Neural progenitor cell (in vitro differentiated cells): ENCODE data around the gene KRT1. TPM values are rescaled to one million over a fixed set of nuclear protein-coding genes. Genes with fewer than 3 reads are reported as not detected.

ENCODE experiments used
- DNase-seq: peaks from one replicate; pipeline ENCODE4 v3.0.0-alpha.2; 2016; ENCODE audit warnings: low spot score
- H2AFZ ChIP-seq: fragments of 200-600 bp; sonication (generic); replicated peaks from 2 replicates; pipeline ENCODE4 v1.6.1; 2016; ENCODE audit warnings: antibody characterized with exemption
- H3F3A ChIP-seq: fragments of 200-600 bp; sonication (generic); 2 replicates; pipeline ENCODE4 v1.6.1; 2016; ENCODE audit warnings: antibody characterized with exemption, low read depth
- H3K27ac ChIP-seq: fragments of 200-600 bp; sonication (generic); 2 replicates; pipeline ENCODE4 v1.5.1; 2016; ENCODE audit warnings: mild to moderate bottlenecking
- H3K27me3 ChIP-seq: fragments of 200-600 bp; sonication (generic); 2 replicates; pipeline ENCODE4 v1.6.1; 2016; ENCODE audit warnings: mild to moderate bottlenecking, moderate library complexity
- H3K36me3 ChIP-seq: fragments of 200-600 bp; sonication (generic); 2 replicates; pipeline ENCODE4 v1.5.1; 2016
- H3K4me1 ChIP-seq: fragments of 200-600 bp; sonication (generic); 2 replicates; pipeline ENCODE4 v1.6.1; 2016; ENCODE audit warnings: mixed run types
- H3K4me2 ChIP-seq: fragments of 200-600 bp; sonication (generic); 2 replicates; pipeline ENCODE4 v1.6.1; 2016
- H3K4me3 ChIP-seq: fragments of 200-600 bp; sonication (generic); 2 replicates; pipeline ENCODE4 v1.5.1; 2016
- H3K79me2 ChIP-seq: fragments of 200-600 bp; sonication (generic); 2 replicates; pipeline ENCODE4 v1.6.1; 2016; ENCODE audit warnings: low read depth
- H3K9ac ChIP-seq: fragments of 200-600 bp; sonication (generic); 2 replicates; pipeline ENCODE4 v1.6.1; 2016
- H3K9me3 ChIP-seq: fragments of 200-600 bp; sonication (generic); 2 replicates; pipeline ENCODE4 v1.5.1; 2016; ENCODE audit warnings: low read depth
- H4K20me1 ChIP-seq: fragments of 200-600 bp; sonication (generic); 2 replicates; pipeline ENCODE4 v1.6.1; 2016; ENCODE audit warnings: low read depth
- H3K27ac Mint-ChIP-seq: 3 replicates; pipeline ENCODE4 v1.8.0; 2021; ENCODE audit warnings: mixed read lengths
- H3K27me3 Mint-ChIP-seq: 2 replicates; pipeline ENCODE4 v1.8.0; 2022; ENCODE audit warnings: low read depth, mild to moderate bottlenecking, inconsistent platforms, moderate library complexity, mixed read lengths; ENCODE audit not compliant: insufficient read depth
- H3K36me3 Mint-ChIP-seq: 3 replicates; pipeline ENCODE4 v1.8.0; 2021; ENCODE audit warnings: mixed read lengths
- H3K4me1 Mint-ChIP-seq: 3 replicates; pipeline ENCODE4 v1.8.0; 2021; ENCODE audit warnings: mixed read lengths
- H3K4me3 Mint-ChIP-seq: 3 replicates; pipeline ENCODE4 v1.8.0; 2021; ENCODE audit warnings: mild to moderate bottlenecking, moderate library complexity, mixed read lengths
- H3K9me3 Mint-ChIP-seq: 3 replicates; pipeline ENCODE4 v1.8.0; 2020; ENCODE audit warnings: mixed read lengths
- CTCF ChIP-seq: fragments of 200-600 bp; sonication (generic); IDR thresholded peaks from 2 replicates; pipeline ENCODE4 v1.5.1; 2017; ENCODE audit warnings: antibody characterized with exemption, mild to moderate bottlenecking
- EZH2 ChIP-seq: fragments of 200-600 bp; sonication (generic); IDR thresholded peaks from 2 replicates; pipeline ENCODE4 v1.6.1; 2017; ENCODE audit warnings: antibody characterized with exemption, mild to moderate bottlenecking, moderate library complexity
- EZH2phosphoT487 ChIP-seq: fragments of 200-600 bp; sonication (generic); IDR thresholded peaks from 2 replicates; pipeline ENCODE4 v1.6.1; 2017; ENCODE audit warnings: antibody characterized with exemption
- total RNA-seq: library from RNA; depleted of rRNA; stranded (reverse); fragments of >200 nt; gene quantifications from 2 replicates; pipeline ENCODE4 v1.2.3, GENCODE V29; 2015; ENCODE audit warnings: low replicate concordance

The KRT1 gene
- total RNA-seq, 1 donor from 2014 or later = not detected

- H3K4me3 ChIP-seq = no peak overlapping the region
- H3K27ac ChIP-seq = no peak overlapping the region
- no peak overlapping the region for H3K9ac ChIP-seq
- no peaks in the 10 kb centered on the region for H3K9me3 Mint-ChIP-seq
- TF ChIP-seq CTCF (no peak), EZH2 (no peak), EZH2phosphoT487 (no peak)
- H3K27me3 ChIP-seq = peaks cover 54% of the 10 kb centered on the region
- peaks cover 15% of the 10 kb centered on the region for H3K27me3 Mint-ChIP-seq
- no peak overlapping the region for H3K4me2 ChIP-seq
- H2AFZ ChIP-seq = no peak overlapping the region
- H3K36me3 Mint-ChIP-seq = no peaks in the 10 kb centered on the region
- H3K27ac Mint-ChIP-seq = no peak overlapping the region
- no peaks in the 10 kb centered on the region for H3K4me1 Mint-ChIP-seq
- H3K9me3 ChIP-seq = no peaks in the 10 kb centered on the region
- no peaks in the 10 kb centered on the region for H3K4me1 ChIP-seq
- DNase-seq = no peak
- no peaks in the 10 kb centered on the region for H3K36me3 ChIP-seq
- H3K79me2 ChIP-seq = no peaks in the 10 kb centered on the region
- H3F3A ChIP-seq = no peaks in the 10 kb centered on the region
- H4K20me1 ChIP-seq = no peaks in the 10 kb centered on the region
- no peak overlapping the region for H3K4me3 Mint-ChIP-seq
These were observed 46.8 kb upstream of the KRT1 start for GRCh38 chr12:52727037-52727436.

- Mint-ChIP-seq H3K27ac (no peak overlapping the region), H3K4me1 (no peaks in the 10 kb centered on the region), H3K4me3 (no peak overlapping the region), H3K27me3 (peaks cover 15% of the 10 kb centered on the region), H3K9me3 (no peaks in the 10 kb centered on the region), H3K36me3 (no peaks in the 10 kb centered on the region)
- Histone ChIP-seq H3K27ac (no peak overlapping the region), H3K36me3 (no peaks in the 10 kb centered on the region), H3F3A (no peaks in the 10 kb centered on the region), H3K9ac (no peak overlapping the region), H3K79me2 (no peaks in the 10 kb centered on the region), H3K4me2 (no peak overlapping the region), H3K4me3 (no peak overlapping the region), H2AFZ (no peak overlapping the region), H3K4me1 (no peaks in the 10 kb centered on the region), H4K20me1 (no peaks in the 10 kb centered on the region), H3K9me3 (no peaks in the 10 kb centered on the region), H3K27me3 (peaks cover 49% of the 10 kb centered on the region)
- no peak for TF ChIP-seq CTCF
- no peak for TF ChIP-seq EZH2
- TF ChIP-seq EZH2phosphoT487 = no peak
- no peak for DNase-seq
These were observed 46.2 kb upstream of the KRT1 start for GRCh38 chr12:52726451-52726850.

GRCh38 chr12:52724384-52724783 is 44.2 kb upstream of the KRT1 start:
- no peaks in the 10 kb centered on the region for H3K79me2 ChIP-seq
- no peaks in the 10 kb centered on the region for H3K36me3 Mint-ChIP-seq
- no peaks in the 10 kb centered on the region for H4K20me1 ChIP-seq
- H3K27me3 Mint-ChIP-seq = peaks cover 13% of the 10 kb centered on the region
- DNase-seq = no peak
- no peaks in the 10 kb centered on the region for H3K4me1 ChIP-seq
- H3K9ac ChIP-seq = no peak overlapping the region
- H3K27ac ChIP-seq = no peak overlapping the region
- TF ChIP-seq EZH2phosphoT487 (no peak), EZH2 (no peak), CTCF (no peak)
- no peak overlapping the region for H3K4me3 Mint-ChIP-seq
- no peak overlapping the region for H3K4me3 ChIP-seq
- no peak overlapping the region for H2AFZ ChIP-seq
- H3K4me1 Mint-ChIP-seq = no peaks in the 10 kb centered on the region
- H3K9me3 Mint-ChIP-seq = no peaks in the 10 kb centered on the region
- H3K27ac Mint-ChIP-seq = no peak overlapping the region
- no peaks in the 10 kb centered on the region for H3K36me3 ChIP-seq
- no peak overlapping the region for H3K4me2 ChIP-seq
- H3K27me3 ChIP-seq = peaks cover 28% of the 10 kb centered on the region
- no peaks in the 10 kb centered on the region for H3K9me3 ChIP-seq
- H3F3A ChIP-seq = no peaks in the 10 kb centered on the region
